IMR-90 (cell line): ENCODE data around the gene LIN28A. TPM values are rescaled to one million over a fixed set of nuclear protein-coding genes. Genes with fewer than 3 reads are reported as not detected.

Experiments used
- ATAC-seq: fragments of 200-7000 bp; cut with Tn5 transposase; 2 replicates; pipeline ENCODE4 v1.9.1; 2020; ENCODE audit warnings: low read depth, mild to moderate bottlenecking, moderate library complexity
- BruUV-seq: library from RNA; stranded (reverse); fragments of 400-500 nt; replicated peaks from 2 replicates; lab custom pipeline; 2021; lab: Mats Ljungman, UMichigan
- CTCF ChIA-PET: fragments of 300-600 bp; formaldehyde crosslinking; extraction: SDS; loops from one replicate; lab custom pipeline; 2021; ENCODE audit warnings: antibody characterized with exemption; lab: Yijun Ruan, JAX
- POLR2A ChIA-PET: fragments of 300-600 bp; sonication (Branson Sonifier 250); formaldehyde crosslinking; loops from one replicate; lab custom pipeline; 2022; ENCODE audit warnings: antibody characterized with exemption; ENCODE audit not compliant: unreplicated experiment; lab: Charles Lee
- DNase-seq: peaks from one replicate; pipeline ENCODE4 v3.0.0; 2013
- H2AFZ ChIP-seq: replicated peaks from 2 replicates; pipeline ENCODE3; 2013; ENCODE audit warnings: low read length, mild to moderate bottlenecking; ENCODE audit not compliant: poor library complexity
- H2AK5ac ChIP-seq: 2 replicates; pipeline ENCODE4 v1.6.1; 2013; ENCODE audit warnings: low read depth, low read length, inconsistent platforms
- H2AK9ac ChIP-seq: replicated peaks from 2 replicates; pipeline ENCODE3; 2013; ENCODE audit warnings: mild to moderate bottlenecking, low read depth, low read length, moderate library complexity; ENCODE audit not compliant: poor library complexity
- H2BK120ac ChIP-seq: 2 replicates; pipeline ENCODE4 v1.6.1; 2013; ENCODE audit warnings: low read depth, low read length, inconsistent platforms
- H2BK15ac ChIP-seq: 3 replicates; pipeline ENCODE4 v1.6.1; 2013; ENCODE audit warnings: low read depth, low read length, inconsistent platforms
- H2BK20ac ChIP-seq: 2 replicates; pipeline ENCODE4 v1.6.1; 2013; ENCODE audit warnings: low read depth, mild to moderate bottlenecking, inconsistent platforms, low read length, moderate library complexity
- H2BK5ac ChIP-seq: 2 replicates; pipeline ENCODE4 v1.6.1; 2013; ENCODE audit warnings: mild to moderate bottlenecking, low read depth, low read length, inconsistent platforms; ENCODE audit not compliant: poor library complexity, severe bottlenecking
- H3K14ac ChIP-seq: replicated peaks from 2 replicates; pipeline ENCODE4 v1.6.1; 2013; ENCODE audit warnings: low read depth, low read length, inconsistent platforms
- H3K18ac ChIP-seq: 2 replicates; pipeline ENCODE4 v1.6.1; 2013; ENCODE audit warnings: low read depth, low read length, control low read depth
- H3K23ac ChIP-seq: 2 replicates; pipeline ENCODE4 v1.6.1; 2013; ENCODE audit warnings: low read depth, low read length, inconsistent platforms
- H3K27ac ChIP-seq: 2 replicates; pipeline ENCODE4 v1.5.1; 2013; ENCODE audit warnings: mild to moderate bottlenecking, control low read depth, low read length; ENCODE audit not compliant: insufficient read depth
- H3K27me3 ChIP-seq: 2 replicates; pipeline ENCODE4 v1.6.1; 2013; ENCODE audit warnings: low read length; ENCODE audit not compliant: control insufficient read depth, insufficient read depth
- H3K36me3 ChIP-seq: 2 replicates; pipeline ENCODE4 v1.6.1; 2013; ENCODE audit warnings: low read length, mixed read lengths; ENCODE audit not compliant: control insufficient read depth, insufficient read depth
- H3K4ac ChIP-seq: 2 replicates; pipeline ENCODE4 v1.6.1; 2013; ENCODE audit warnings: low read depth, low read length, inconsistent platforms
- H3K4me1 ChIP-seq: 2 replicates; pipeline ENCODE4 v1.6.1; 2013; ENCODE audit warnings: low read length, mixed read lengths; ENCODE audit not compliant: control insufficient read depth, insufficient read depth
- H3K4me2 ChIP-seq: 2 replicates; pipeline ENCODE4 v1.6.1; 2013; ENCODE audit warnings: low read depth, mild to moderate bottlenecking, control low read depth, low read length, moderate library complexity
- H3K4me3 ChIP-seq: 2 replicates; pipeline ENCODE4 v1.5.1; 2013; ENCODE audit warnings: low read depth, mild to moderate bottlenecking, control low read depth, low read length, moderate library complexity; ENCODE audit not compliant: insufficient read depth
- H3K56ac ChIP-seq: 2 replicates; pipeline ENCODE4 v1.6.1; 2013; ENCODE audit warnings: low read length, inconsistent platforms; ENCODE audit not compliant: insufficient read depth; ENCODE audit errors: extremely low read depth
- H3K79me1 ChIP-seq, 2 experiments: 2 replicates each; pipeline ENCODE4 v1.6.1; 2013; ENCODE audit warnings: low read length in 2 of 2, inconsistent platforms in 1 of 2, low read depth in 1 of 2
- H3K9ac ChIP-seq: 2 replicates; pipeline ENCODE4 v1.6.1; 2013; ENCODE audit warnings: low read depth, low read length, control low read depth
- H3K9me1 ChIP-seq: 2 replicates; pipeline ENCODE4 v1.6.1; 2013; ENCODE audit warnings: low read length, inconsistent platforms; ENCODE audit not compliant: insufficient read depth
- H3K9me3 ChIP-seq: 2 replicates; pipeline ENCODE4 v1.6.1; 2013; ENCODE audit warnings: low read length; ENCODE audit not compliant: control insufficient read depth, insufficient read depth
- H4K20me1 ChIP-seq: 2 replicates; pipeline ENCODE4 v1.6.1; 2013; ENCODE audit warnings: low read length, inconsistent platforms; ENCODE audit not compliant: insufficient read depth
- H4K5ac ChIP-seq: 2 replicates; pipeline ENCODE4 v1.6.1; 2013; ENCODE audit warnings: mild to moderate bottlenecking, low read depth, low read length, control low read depth
- H4K8ac ChIP-seq, 2 experiments: 2 replicates each; pipeline ENCODE4 v1.6.1; 2013; ENCODE audit warnings: low read depth in 2 of 2, low read length in 2 of 2, control low read depth in 1 of 2, inconsistent platforms in 1 of 2
- H4K91ac ChIP-seq: 2 replicates; pipeline ENCODE4 v1.6.1; 2013; ENCODE audit warnings: low read depth, low read length, inconsistent platforms; ENCODE audit not compliant: insufficient read depth
- BHLHE40 ChIP-seq: fragments of 150-350 bp; IDR thresholded peaks from 2 replicates; pipeline ENCODE4 v1.6.1; 2016; ENCODE audit warnings: mild to moderate bottlenecking, low read depth, low read length
- CHD1 ChIP-seq: IDR thresholded peaks from 2 replicates; pipeline ENCODE4 v1.6.1; 2012; ENCODE audit warnings: low read depth, low read length, improper control_type of control experiment
- MAFK ChIP-seq: IDR thresholded peaks from 2 replicates; pipeline ENCODE4 v1.6.1; 2012; ENCODE audit warnings: low read depth, low read length, improper control_type of control experiment
- MXI1 ChIP-seq: IDR thresholded peaks from 2 replicates; pipeline ENCODE4 v1.6.1; 2012; ENCODE audit warnings: low read depth, mild to moderate bottlenecking, low read length, moderate library complexity, borderline replicate concordance
- POLR2A ChIP-seq: IDR thresholded peaks from 2 replicates; pipeline ENCODE4 v1.6.1; 2012; ENCODE audit warnings: mild to moderate bottlenecking, low read depth, low read length
- RFX5 ChIP-seq: IDR thresholded peaks from 2 replicates; pipeline ENCODE4 v1.8.0; 2012; ENCODE audit warnings: low read depth, mild to moderate bottlenecking, low read length, moderate library complexity
- SMC3 ChIP-seq: fragments of 150-350 bp; IDR thresholded peaks from 2 replicates; pipeline ENCODE4 v1.6.1; 2016; ENCODE audit warnings: low read depth, mild to moderate bottlenecking, antibody characterized with exemption, low read length, moderate library complexity
- WGBS, 2 experiments: methylation state at CpG; one replicate each; pipeline versions ENCODE4 v1.1.5 to v1.1.7; 2013; ENCODE audit warnings: missing lambda C conversion rate in 2 of 2; ENCODE audit not compliant: insufficient read length in 1 of 2; ENCODE audit errors: extremely low coverage in 2 of 2; 5-methylcytosine and 5-hydroxymethylcytosine counted together
- dilution Hi-C: fragments of 300-500 bp; cut with HindIII; formaldehyde crosslinking; loops from one replicate; pipeline ENCODE4 v1.14.3; 2018; ENCODE audit warnings: low sequenced_read_pairs; ENCODE audit not compliant: unreplicated experiment
- in situ Hi-C: fragments of 300-500 bp; cut with MboI; formaldehyde crosslinking; loops from 3 replicates; pipeline ENCODE4 v1.14.3; 2019; ENCODE audit warnings: low sequenced_read_pairs, inconsistent platforms, mixed read lengths
- intact Hi-C: fragments of 100-400 bp; cut with micrococcal nuclease; formaldehyde crosslinking; loops from 2 replicates; pipeline ENCODE4 v1.10.0; 2022
- polyA plus RNA-seq, 3 experiments: library from polyadenylated mRNA; depleted of rRNA; stranded (reverse); fragments of >200 nt; gene quantifications; 2 replicates each; pipeline ENCODE4 v1.2.3, GENCODE V29; 2012; ENCODE audit warnings: low replicate concordance in 1 of 3
- total RNA-seq: library from RNA; depleted of rRNA; stranded (reverse); fragments of >200 nt; gene quantifications from 2 replicates; pipeline ENCODE4 v1.2.3, GENCODE V29; 2012
- TF ChIP-seq, protein P1 (sequence below): fragments of 150-350 bp; IDR thresholded peaks from 2 replicates; pipeline ENCODE4 v1.6.1; 2017; ENCODE audit warnings: mild to moderate bottlenecking, antibody characterized with exemption, low read length, low read depth

The LIN28A gene
- total and polyA plus RNA-seq, 2 of the 4 experiments (the other 2 are of a cell fraction): not detected

DNA sequence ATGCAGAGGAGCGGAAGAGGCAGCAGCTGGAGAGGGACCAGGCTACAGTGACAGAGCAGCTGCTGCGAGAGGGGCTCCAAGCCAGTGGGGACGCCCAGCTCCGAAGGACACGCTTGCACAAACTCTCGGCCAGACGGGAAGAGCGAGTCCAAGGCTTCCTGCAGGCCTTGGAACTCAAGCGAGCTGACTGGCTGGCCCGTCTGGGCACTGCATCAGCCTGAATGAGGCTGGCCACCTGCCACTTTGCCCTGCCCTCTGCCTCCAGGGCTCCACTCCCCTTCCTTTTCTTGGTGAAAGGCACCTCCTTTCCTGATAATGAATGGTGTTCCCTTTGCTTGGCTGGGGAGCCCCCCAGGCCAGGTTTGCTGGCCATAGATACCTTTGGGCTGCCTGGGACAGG is 58.3 kb downstream of the LIN28A start:
- Histone ChIP-seq H4K91ac (no peak overlapping the region), H3K9ac (no peak overlapping the region), H3K4me1 (peaks cover 5% of the 10 kb centered on the region), H4K8ac (no peak overlapping the region), H3K27me3 (no peaks in the 10 kb centered on the region), H3K18ac (no peak overlapping the region), H2BK5ac (no peak overlapping the region), H2AK9ac (no peak overlapping the region), H4K20me1 (peaks cover 27% of the 10 kb centered on the region), H2AFZ (no peak overlapping the region), H3K79me1 (peaks cover 6 to 46% of the 10 kb centered on the region in 2 experiments; a peak in 3 of 4 replicates), H3K9me3 (no peaks in the 10 kb centered on the region), H3K14ac (no peak overlapping the region), H3K9me1 (peaks cover 16% of the 10 kb centered on the region), H2AK5ac (no peak overlapping the region), H3K56ac (no peak overlapping the region), H3K4me2 (no peak overlapping the region), H2BK20ac (no peak overlapping the region), H3K23ac (no peak overlapping the region), H4K5ac (no peak overlapping the region), H2BK15ac (no peak overlapping the region), H3K27ac (no peak overlapping the region), H3K4ac (no peak overlapping the region), H3K4me3 (no peak overlapping the region), H2BK120ac (no peak overlapping the region), H3K36me3 (peaks cover 41% of the 10 kb centered on the region)
- WGBS, 2 experiments: 98% methylated on average over 8 of the region's 10 CpGs; no CpG with 5 or more reads in 1 of the 2 experiments
- no peak for ATAC-seq
- ChIA-PET POLR2A (no interaction called here), CTCF (no interaction called here)
- no peak for DNase-seq
- TF ChIP-seq BHLHE40: no peak
- no peak for TF ChIP-seq MXI1
- no peak for TF ChIP-seq SMC3
- TF ChIP-seq MAFK: no peak
- TF ChIP-seq, protein P1, sequence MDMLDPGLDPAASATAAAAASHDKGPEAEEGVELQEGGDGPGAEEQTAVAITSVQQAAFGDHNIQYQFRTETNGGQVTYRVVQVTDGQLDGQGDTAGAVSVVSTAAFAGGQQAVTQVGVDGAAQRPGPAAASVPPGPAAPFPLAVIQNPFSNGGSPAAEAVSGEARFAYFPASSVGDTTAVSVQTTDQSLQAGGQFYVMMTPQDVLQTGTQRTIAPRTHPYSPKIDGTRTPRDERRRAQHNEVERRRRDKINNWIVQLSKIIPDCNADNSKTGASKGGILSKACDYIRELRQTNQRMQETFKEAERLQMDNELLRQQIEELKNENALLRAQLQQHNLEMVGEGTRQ: no peak
- TF ChIP-seq CHD1: no peak
- no peak for TF ChIP-seq RFX5
- no peak for TF ChIP-seq POLR2A
- no TSS peak for BruUV-seq
- in situ Hi-C loops (no loop called here), intact Hi-C loops (no loop called here), dilution Hi-C loops (no loop called here)
